Nephron progenitor cell (in vitro differentiated cells): ENCODE data around the gene CD1D.
"Not testable (repeated sequence)": the region's sequence is repeated elsewhere in the genome, so short reads cannot be mapped to it uniquely, and the experiment has no call there.

Source experiments
- DNase-seq: peaks from one replicate; pipeline ENCODE4 v3.0.0; 2021
- H3K27ac Mint-ChIP-seq: 2 replicates; pipeline ENCODE4 v1.8.0; 2021; ENCODE audit warnings: mild to moderate bottlenecking, moderate library complexity, mixed read lengths
- H3K27me3 Mint-ChIP-seq: 2 replicates; pipeline ENCODE4 v1.8.0; 2021; ENCODE audit warnings: mild to moderate bottlenecking, low read depth, mixed read lengths; ENCODE audit not compliant: poor library complexity
- H3K36me3 Mint-ChIP-seq: 2 replicates; pipeline ENCODE4 v1.8.0; 2021; ENCODE audit warnings: low read depth, mixed read lengths
- H3K4me1 Mint-ChIP-seq: 2 replicates; pipeline ENCODE4 v1.8.0; 2021; ENCODE audit warnings: mixed read lengths
- H3K4me3 Mint-ChIP-seq: 2 replicates; pipeline ENCODE4 v1.8.0; 2021; ENCODE audit warnings: mild to moderate bottlenecking, moderate library complexity, mixed read lengths
- H3K9me3 Mint-ChIP-seq: 2 replicates; pipeline ENCODE4 v1.8.0; 2021; ENCODE audit warnings: mild to moderate bottlenecking, moderate library complexity, mixed read lengths
- TF ChIP-seq, protein P1 (sequence below): fragments of 200-600 bp; sonication (generic); IDR thresholded peaks from 2 replicates; pipeline ENCODE4 v1.5.0; 2021; ENCODE audit warnings: antibody characterized with exemption

The CD1D gene

DNA sequence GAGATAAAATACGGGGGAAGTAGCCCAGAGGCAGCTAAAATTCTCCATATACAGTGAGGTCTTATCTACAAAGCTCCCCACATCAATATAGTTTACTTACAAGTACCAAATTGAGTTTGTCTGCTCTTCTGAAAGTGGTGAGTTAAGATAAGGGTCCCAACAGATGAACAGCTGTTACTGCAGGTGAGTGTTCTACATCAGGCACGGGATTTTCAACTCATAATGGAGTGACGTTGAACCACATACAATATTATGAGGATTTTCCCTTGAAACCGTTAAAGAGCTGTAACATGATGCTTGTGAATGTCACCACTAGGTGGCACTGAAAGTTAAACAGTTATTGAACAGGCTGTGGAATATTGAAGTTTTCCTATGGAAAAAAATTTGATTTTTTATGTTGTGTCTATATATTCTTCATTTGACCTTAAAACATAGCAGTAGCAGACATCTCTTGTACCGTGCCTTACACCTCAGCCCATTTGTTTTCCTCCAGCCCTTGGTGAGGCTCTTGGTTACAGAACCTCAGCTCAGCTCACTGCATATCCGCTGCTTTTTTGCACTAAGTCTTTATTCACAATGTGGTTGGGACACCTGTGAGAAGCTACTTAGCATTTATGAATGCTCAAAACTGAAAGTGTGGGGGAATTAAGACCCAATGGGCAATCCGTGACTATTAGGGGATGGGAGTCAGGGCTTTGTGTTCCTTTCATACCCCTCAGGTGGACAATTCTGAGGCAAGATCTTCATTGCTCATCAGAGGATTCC, 23.2 kb downstream of the CD1D start:
- H3K27me3 Mint-ChIP-seq: no peaks in the 10 kb centered on the region
- peak; percentile 30 for DNase-seq
- peaks cover 10% of the 10 kb centered on the region for H3K9me3 Mint-ChIP-seq
- H3K27ac Mint-ChIP-seq: no peak overlapping the region
- no peaks in the 10 kb centered on the region for H3K36me3 Mint-ChIP-seq
- peak overlapping the region; percentile 77 for H3K4me3 Mint-ChIP-seq
- TF ChIP-seq, protein P1, sequence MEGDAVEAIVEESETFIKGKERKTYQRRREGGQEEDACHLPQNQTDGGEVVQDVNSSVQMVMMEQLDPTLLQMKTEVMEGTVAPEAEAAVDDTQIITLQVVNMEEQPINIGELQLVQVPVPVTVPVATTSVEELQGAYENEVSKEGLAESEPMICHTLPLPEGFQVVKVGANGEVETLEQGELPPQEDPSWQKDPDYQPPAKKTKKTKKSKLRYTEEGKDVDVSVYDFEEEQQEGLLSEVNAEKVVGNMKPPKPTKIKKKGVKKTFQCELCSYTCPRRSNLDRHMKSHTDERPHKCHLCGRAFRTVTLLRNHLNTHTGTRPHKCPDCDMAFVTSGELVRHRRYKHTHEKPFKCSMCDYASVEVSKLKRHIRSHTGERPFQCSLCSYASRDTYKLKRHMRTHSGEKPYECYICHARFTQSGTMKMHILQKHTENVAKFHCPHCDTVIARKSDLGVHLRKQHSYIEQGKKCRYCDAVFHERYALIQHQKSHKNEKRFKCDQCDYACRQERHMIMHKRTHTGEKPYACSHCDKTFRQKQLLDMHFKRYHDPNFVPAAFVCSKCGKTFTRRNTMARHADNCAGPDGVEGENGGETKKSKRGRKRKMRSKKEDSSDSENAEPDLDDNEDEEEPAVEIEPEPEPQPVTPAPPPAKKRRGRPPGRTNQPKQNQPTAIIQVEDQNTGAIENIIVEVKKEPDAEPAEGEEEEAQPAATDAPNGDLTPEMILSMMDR: peak; percentile 86
- peaks cover 4% of the 10 kb centered on the region for H3K4me1 Mint-ChIP-seq

DNA sequence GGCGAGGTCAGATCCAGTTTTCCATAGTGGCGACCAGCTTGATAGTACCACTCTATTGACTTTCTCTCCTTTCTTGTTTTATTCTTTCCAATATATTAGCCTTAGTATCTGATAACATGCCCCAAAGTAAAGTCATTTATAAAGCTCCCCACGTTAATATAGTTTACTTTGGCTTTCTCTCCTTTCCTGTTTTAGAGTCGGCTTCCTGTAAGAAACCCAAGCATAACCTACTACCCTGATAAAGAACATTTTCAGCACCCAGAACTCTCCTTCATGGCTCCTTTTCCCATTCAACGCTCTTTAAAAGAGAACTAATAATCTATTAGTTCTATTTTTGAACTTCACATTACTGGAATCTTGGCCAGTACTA, 23.7 kb downstream of the CD1D start:
- H3K4me3 Mint-ChIP-seq: no peak overlapping the region
- H3K9me3 Mint-ChIP-seq: peaks cover 10% of the 10 kb centered on the region
- no peaks in the 10 kb centered on the region for H3K27me3 Mint-ChIP-seq
- no peak overlapping the region for H3K27ac Mint-ChIP-seq
- H3K36me3 Mint-ChIP-seq: no peaks in the 10 kb centered on the region
- H3K4me1 Mint-ChIP-seq: peaks cover 4% of the 10 kb centered on the region
- DNase-seq: no peak
- TF ChIP-seq, protein P1: no peak

- peaks cover 10% of the 10 kb centered on the region for H3K9me3 Mint-ChIP-seq
- no peaks in the 10 kb centered on the region for H3K36me3 Mint-ChIP-seq
- no peaks in the 10 kb centered on the region for H3K27me3 Mint-ChIP-seq
- H3K27ac Mint-ChIP-seq: no peak overlapping the region
- no peak overlapping the region for H3K4me3 Mint-ChIP-seq
- TF ChIP-seq, protein P1: no peak
- peaks cover 1% of the 10 kb centered on the region for H3K4me1 Mint-ChIP-seq
- no peak for DNase-seq
Measured at GRCh38 chr1:158208586-158209116, 28.0 kb downstream of the CD1D start.

DNA sequence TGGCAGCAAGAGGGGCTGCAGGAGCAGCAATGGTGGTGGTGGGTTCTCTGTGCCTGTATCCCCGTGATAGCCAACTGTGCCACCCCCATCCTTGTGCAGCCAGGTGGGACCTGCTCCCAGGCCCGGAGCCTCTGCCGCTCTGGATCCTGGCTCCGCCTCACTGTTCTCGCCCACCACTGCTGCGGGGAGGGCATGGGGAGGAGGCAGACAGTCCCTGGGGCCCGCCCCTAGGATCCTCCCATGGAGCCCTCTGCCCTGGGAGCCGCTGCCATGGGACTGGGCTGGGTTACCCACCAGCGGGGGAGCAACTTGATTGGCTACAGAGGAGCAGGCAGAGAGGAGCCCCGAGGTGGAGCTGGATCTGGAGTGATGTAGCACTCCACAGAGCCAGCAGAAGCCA, 31.6 kb downstream of the CD1D start:
- no peak for DNase-seq
- H3K36me3 Mint-ChIP-seq: no peaks in the 10 kb centered on the region
- no peak overlapping the region for H3K27ac Mint-ChIP-seq
- H3K4me3 Mint-ChIP-seq: no peak overlapping the region
- H3K27me3 Mint-ChIP-seq: no peaks in the 10 kb centered on the region
- TF ChIP-seq, protein P1: no peak
- no peaks in the 10 kb centered on the region for H3K4me1 Mint-ChIP-seq
- H3K9me3 Mint-ChIP-seq: peaks cover 6% of the 10 kb centered on the region

DNA sequence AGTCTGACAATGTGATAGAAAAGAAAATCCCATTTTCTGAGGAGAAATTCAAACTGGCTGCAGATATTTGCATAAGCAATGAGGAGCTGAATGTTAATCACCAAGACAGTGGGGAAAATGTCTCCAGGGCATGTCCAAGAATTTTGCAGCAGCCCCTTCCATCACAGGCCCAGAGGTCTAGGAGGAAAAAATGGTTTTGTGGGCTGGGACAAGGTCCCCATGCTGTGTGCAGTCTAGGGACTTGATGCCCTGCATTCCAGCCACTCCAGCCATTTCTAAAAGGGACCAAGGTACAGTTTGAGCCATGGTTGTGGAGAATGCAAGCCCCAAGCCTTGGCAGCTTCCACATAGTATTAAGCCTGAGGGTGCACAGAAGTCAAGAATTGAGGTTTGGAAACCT, 42.8 kb downstream of the CD1D start:
- not testable (repeated sequence) for DNase-seq, H3K4me3 Mint-ChIP-seq, H3K27ac Mint-ChIP-seq, H3K27me3 Mint-ChIP-seq, H3K4me1 Mint-ChIP-seq, H3K36me3 Mint-ChIP-seq
- H3K9me3 Mint-ChIP-seq: peaks cover 55% of the 10 kb centered on the region

DNA sequence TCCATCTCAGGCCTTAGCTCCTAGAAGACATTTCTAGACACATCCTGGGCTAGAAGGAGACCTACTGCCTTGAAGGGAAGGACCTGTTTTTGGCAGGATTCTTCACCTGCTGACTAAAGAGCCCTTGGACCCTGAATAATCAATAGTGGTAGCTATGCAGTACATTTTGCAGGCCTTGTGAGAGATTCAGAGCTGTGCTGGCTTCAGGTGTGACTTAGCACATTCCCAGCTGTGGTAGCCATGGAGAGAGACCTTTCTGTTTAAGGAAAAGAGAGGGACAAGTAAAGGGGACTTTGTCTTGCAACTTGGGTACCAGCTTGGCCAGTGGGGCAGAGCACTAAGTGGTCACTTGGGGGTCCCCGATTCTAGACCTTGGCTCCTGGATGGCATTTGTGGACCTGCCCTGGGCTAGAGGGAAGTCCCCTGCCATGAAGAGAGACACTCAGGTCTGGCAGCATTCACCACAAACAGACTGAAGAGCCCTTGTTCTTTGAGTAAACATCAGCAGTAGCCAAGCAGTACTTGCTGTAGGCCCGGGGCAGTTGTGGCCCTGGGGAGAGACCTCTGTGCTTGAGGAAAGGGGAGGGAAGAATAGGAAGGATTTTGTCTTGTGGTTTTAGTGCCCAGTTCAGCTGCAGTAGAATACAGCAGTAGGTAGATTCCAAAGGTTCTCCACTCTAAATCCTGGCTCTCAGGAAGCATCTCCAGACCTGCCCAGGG, 47.4 kb downstream of the CD1D start:
- peaks cover 6% of the 10 kb centered on the region for H3K27me3 Mint-ChIP-seq

More for the DNA sequence above, 47.4 kb downstream of the CD1D start:
- no peaks in the 10 kb centered on the region for H3K4me1 Mint-ChIP-seq
- H3K36me3 Mint-ChIP-seq: peaks cover 2% of the 10 kb centered on the region
- TF ChIP-seq, protein P1: no peak
- H3K4me3 Mint-ChIP-seq: no peak overlapping the region
- no peak overlapping the region for H3K27ac Mint-ChIP-seq
- DNase-seq: no peak
- peaks cover 31% of the 10 kb centered on the region for H3K9me3 Mint-ChIP-seq
